Measurements from ENCODE around the gene SPATA20. TPM values are rescaled to one million over a fixed set of nuclear protein-coding genes. Genes with fewer than 3 reads are reported as not detected.

SPATA20 gene
- total and polyA plus RNA-seq, 7 experiments from 2014 or later: 3.7 to 19.4 (median 15.8) TPM

GRCh38 chr17:50547736-50548083 lies 736 bp downstream of the SPATA20 start:
- Histone ChIP-seq H3K9me3 (ENCODE audit: control insufficient read depth in 2 of 3, low read length in 3 of 3) (no peaks in the 10 kb centered on the region), H3K4me3 (ENCODE audit: low read length) (peak overlapping the region; percentile 65), H3K36me3 (ENCODE audit: control insufficient read depth in 2 of 3, insufficient read depth in 3 of 3, low read length in 3 of 3) (no peaks in the 10 kb centered on the region), H3K4me1 (ENCODE audit: control insufficient read depth in 2 of 2, insufficient read depth in 2 of 2, low read length in 2 of 2) (peaks cover 6 to 9% of the 10 kb centered on the region in 2 donors), H3K27ac (ENCODE audit: low read depth, low read length) (peak overlapping the region; percentile 66), H3K27me3 (ENCODE audit: control insufficient read depth in 2 of 2, insufficient read depth in 2 of 2, low read length in 2 of 2) (no peaks in the 10 kb centered on the region)
- Mint-ChIP-seq H3K27me3 (peaks cover 0 to 24% (median 7%) of the 10 kb centered on the region in 5 donors), H3K9me3 (no peaks in the 10 kb centered on the region), H3K4me1 (peaks cover 0 to 20% (median 15%) of the 10 kb centered on the region in 7 donors), H3K4me3 (peak overlapping the region; percentile 52 to 85 (median 76)), H3K27ac (peak overlapping the region in 4 of 9 donors; percentile 45 to 84 (median 69)), H3K36me3 (peaks cover 0 to 2% (median 0%) of the 10 kb centered on the region in 5 donors)
- ChIA-PET CTCF (interaction anchor here (0.7 to 1.3 kb wide), 3 partner anchors 40 to 91 kb away, joined by 3 read pairs; no protein-coding TSS in a partner anchor), POLR2A (interaction anchor here (0.7 to 1.2 kb wide), 2 partner anchors 12 to 13 kb away, joined by 3 read pairs; partner anchors contain the start of gene CACNA1G)
- ATAC-seq (no peak), DNase-seq (no peak)
- intact Hi-C loops (cut with micrococcal nuclease): loop anchor here (1.0 to 10.0 kb wide), 10 partner anchors 13 to 607 kb away; partner anchors contain the start of genes CACNA1G (in 2 of the 2) and NME1 (in 1 of the 2)

- Histone ChIP-seq H3K27me3 (ENCODE audit: control insufficient read depth in 2 of 2, insufficient read depth in 2 of 2, low read length in 2 of 2) (no peaks in the 10 kb centered on the region), H3K4me3 (ENCODE audit: low read length) (no peak overlapping the region), H3K27ac (ENCODE audit: low read depth, low read length) (no peak overlapping the region), H3K4me1 (ENCODE audit: control insufficient read depth in 2 of 2, insufficient read depth in 2 of 2, low read length in 2 of 2) (peaks cover 4 to 6% of the 10 kb centered on the region in 2 donors), H3K36me3 (ENCODE audit: control insufficient read depth in 2 of 3, insufficient read depth in 3 of 3, low read length in 3 of 3) (no peaks in the 10 kb centered on the region), H3K9me3 (ENCODE audit: control insufficient read depth in 2 of 3, low read length in 3 of 3) (no peaks in the 10 kb centered on the region)
- no peak overlapping the region for H3K27ac Mint-ChIP-seq
- H3K36me3 Mint-ChIP-seq: peaks cover 0 to 2% (median 0%) of the 10 kb centered on the region in 5 donors
- POLR2A ChIA-PET: no interaction called here
- no peaks in the 10 kb centered on the region for H3K9me3 Mint-ChIP-seq
- peaks cover 0 to 21% (median 7%) of the 10 kb centered on the region in 5 donors for H3K27me3 Mint-ChIP-seq
- ATAC-seq: no peak
- H3K4me3 Mint-ChIP-seq: peak overlapping the region in 1 of 10 donors; percentile 34
- intact Hi-C loops (cut with micrococcal nuclease): loop anchor here in 1 of 2 donors (5.0 to 10.0 kb wide), 2 partner anchors 233 to 606 kb away; partner anchors contain the start of gene NME1
- CTCF ChIA-PET: no interaction called here
- H3K4me1 Mint-ChIP-seq: peaks cover 0 to 15% (median 14%) of the 10 kb centered on the region in 7 donors
- no peak for DNase-seq
These were observed 1.9 kb downstream of the SPATA20 start for GRCh38 chr17:50548831-50549230.

GRCh38 chr17:50549256-50549941 lies 2.4 kb downstream of the SPATA20 start:
- ChIA-PET POLR2A (interaction anchor here (1.3 kb wide), 1 partner anchor 11 kb away, joined by 3 read pairs; the partner anchor contains the start of gene CACNA1G), CTCF (no interaction called here)
- intact Hi-C loops (cut with micrococcal nuclease): loop anchor here in 1 of 2 donors (5.0 to 10.0 kb wide), 2 partner anchors 233 to 605 kb away; partner anchors contain the start of gene NME1
- H3K27ac Mint-ChIP-seq: no peak overlapping the region
- no peak overlapping the region for H3K27ac ChIP-seq (ENCODE audit: low read depth, low read length)
- no peaks in the 10 kb centered on the region for H3K36me3 ChIP-seq (ENCODE audit: control insufficient read depth in 2 of 3, insufficient read depth in 3 of 3, low read length in 3 of 3)
- DNase-seq (no peak), ATAC-seq (no peak)
- H3K27me3 Mint-ChIP-seq: peaks cover 0 to 16% (median 3%) of the 10 kb centered on the region in 5 donors
- no peaks in the 10 kb centered on the region for H3K27me3 ChIP-seq (ENCODE audit: control insufficient read depth in 2 of 2, insufficient read depth in 2 of 2, low read length in 2 of 2)
- peak overlapping the region in 1 of 10 donors; percentile 34 for H3K4me3 Mint-ChIP-seq
- no peak overlapping the region for H3K4me3 ChIP-seq (ENCODE audit: low read length)
- peaks cover 0 to 2% (median 0%) of the 10 kb centered on the region in 5 donors for H3K36me3 Mint-ChIP-seq
- H3K4me1 ChIP-seq (ENCODE audit: control insufficient read depth in 2 of 2, insufficient read depth in 2 of 2, low read length in 2 of 2): peaks cover 4 to 6% of the 10 kb centered on the region in 2 donors
- H3K4me1 Mint-ChIP-seq: peaks cover 0 to 15% (median 9%) of the 10 kb centered on the region in 7 donors
- no peaks in the 10 kb centered on the region for H3K9me3 ChIP-seq (ENCODE audit: control insufficient read depth in 2 of 3, low read length in 3 of 3)
- H3K9me3 Mint-ChIP-seq: no peaks in the 10 kb centered on the region

GRCh38 chr17:50549969-50550368 lies 3.0 kb downstream of the SPATA20 start:
- Mint-ChIP-seq H3K9me3 (no peaks in the 10 kb centered on the region), H3K4me1 (peaks cover 0 to 13% (median 8%) of the 10 kb centered on the region in 7 donors), H3K27ac (no peak overlapping the region), H3K27me3 (peaks cover 0 to 11% (median 0%) of the 10 kb centered on the region in 5 donors), H3K36me3 (peaks cover 0 to 2% (median 0%) of the 10 kb centered on the region in 5 donors), H3K4me3 (no peak overlapping the region)
- peaks cover 4 to 6% of the 10 kb centered on the region in 2 donors for H3K4me1 ChIP-seq (ENCODE audit: control insufficient read depth in 2 of 2, insufficient read depth in 2 of 2, low read length in 2 of 2)
- H3K9me3 ChIP-seq (ENCODE audit: control insufficient read depth in 2 of 3, low read length in 3 of 3): no peaks in the 10 kb centered on the region
- DNase-seq (no peak), ATAC-seq (no peak)
- no peaks in the 10 kb centered on the region for H3K27me3 ChIP-seq (ENCODE audit: control insufficient read depth in 2 of 2, insufficient read depth in 2 of 2, low read length in 2 of 2)
- POLR2A ChIA-PET: interaction anchor here (1.3 kb wide), 1 partner anchor 10 kb away, joined by 3 read pairs; the partner anchor contains the start of gene CACNA1G
- CTCF ChIA-PET: interaction anchor here (1.0 kb wide), 1 partner anchor 77 kb away, joined by 3 read pairs; no protein-coding TSS in a partner anchor
- no peak overlapping the region for H3K4me3 ChIP-seq (ENCODE audit: low read length)
- no peaks in the 10 kb centered on the region for H3K36me3 ChIP-seq (ENCODE audit: control insufficient read depth in 2 of 3, insufficient read depth in 3 of 3, low read length in 3 of 3)
- intact Hi-C loops (cut with micrococcal nuclease): loop anchor here in 1 of 2 donors (5.0 to 10.0 kb wide), 2 partner anchors 232 to 605 kb away; partner anchors contain the start of gene NME1
- H3K27ac ChIP-seq (ENCODE audit: low read depth, low read length): no peak overlapping the region

GRCh38 chr17:50550661-50551432 lies 3.9 kb downstream of the SPATA20 start:
- Histone ChIP-seq H3K4me3 (ENCODE audit: low read length) (no peak overlapping the region), H3K36me3 (ENCODE audit: control insufficient read depth in 2 of 3, insufficient read depth in 3 of 3, low read length in 3 of 3) (no peaks in the 10 kb centered on the region), H3K27ac (ENCODE audit: low read depth, low read length) (no peak overlapping the region), H3K4me1 (ENCODE audit: control insufficient read depth in 2 of 2, insufficient read depth in 2 of 2, low read length in 2 of 2) (peaks cover 4 to 6% of the 10 kb centered on the region in 2 donors), H3K9me3 (ENCODE audit: control insufficient read depth in 2 of 3, low read length in 3 of 3) (no peaks in the 10 kb centered on the region), H3K27me3 (ENCODE audit: control insufficient read depth in 2 of 2, insufficient read depth in 2 of 2, low read length in 2 of 2) (no peaks in the 10 kb centered on the region)
- Mint-ChIP-seq H3K9me3 (no peaks in the 10 kb centered on the region), H3K4me3 (no peak overlapping the region), H3K27ac (peak overlapping the region in 1 of 9 donors; percentile 36), H3K4me1 (peaks cover 0 to 11% (median 8%) of the 10 kb centered on the region in 7 donors), H3K36me3 (peaks cover 0 to 2% (median 0%) of the 10 kb centered on the region in 5 donors), H3K27me3 (peaks cover 0 to 7% (median 0%) of the 10 kb centered on the region in 5 donors)
- ChIA-PET CTCF (interaction anchor here (1.0 to 1.1 kb wide), 2 partner anchors 75 to 77 kb away, joined by 3 to 4 read pairs; no protein-coding TSS in a partner anchor), POLR2A (interaction anchor here (1.3 kb wide), 1 partner anchor 9 kb away, joined by 3 read pairs; the partner anchor contains the start of gene CACNA1G)
- ATAC-seq (no peak), DNase-seq (no peak)
- intact Hi-C loops (cut with micrococcal nuclease): no loop called here

GRCh38 chr17:50551433-50551815 lies 4.5 kb downstream of the SPATA20 start:
- Histone ChIP-seq H3K4me1 (ENCODE audit: control insufficient read depth in 2 of 2, insufficient read depth in 2 of 2, low read length in 2 of 2) (peaks cover 4% of the 10 kb centered on the region in 2 donors), H3K27ac (ENCODE audit: low read depth, low read length) (no peak overlapping the region), H3K4me3 (ENCODE audit: low read length) (no peak overlapping the region), H3K9me3 (ENCODE audit: control insufficient read depth in 2 of 3, low read length in 3 of 3) (no peaks in the 10 kb centered on the region), H3K27me3 (ENCODE audit: control insufficient read depth in 2 of 2, insufficient read depth in 2 of 2, low read length in 2 of 2) (no peaks in the 10 kb centered on the region), H3K36me3 (ENCODE audit: control insufficient read depth in 2 of 3, insufficient read depth in 3 of 3, low read length in 3 of 3) (no peaks in the 10 kb centered on the region)
- Mint-ChIP-seq H3K36me3 (peaks cover 0 to 2% (median 0%) of the 10 kb centered on the region in 5 donors), H3K4me1 (peaks cover 0 to 9% (median 7%) of the 10 kb centered on the region in 7 donors), H3K4me3 (no peak overlapping the region), H3K9me3 (no peaks in the 10 kb centered on the region), H3K27me3 (peaks cover 0 to 7% (median 0%) of the 10 kb centered on the region in 5 donors), H3K27ac (no peak overlapping the region)
- DNase-seq (no peak), ATAC-seq (no peak)
- intact Hi-C loops (cut with micrococcal nuclease): no loop called here
- CTCF ChIA-PET: interaction anchor here (1.1 kb wide), 1 partner anchor 74 kb away, joined by 4 read pairs; no protein-coding TSS in a partner anchor
- POLR2A ChIA-PET: no interaction called here
